Hindlimb muscle (tissue), 1 donor: ENCODE data around the gene TSPAN15. TPM values are rescaled to one million over a fixed set of nuclear protein-coding genes. Genes with fewer than 3 reads are reported as not detected.
"Not testable (repeated sequence)": the region's sequence is repeated elsewhere in the genome, so short reads cannot be mapped to it uniquely, and the experiment has no call there.

Experiments
- DNase-seq: peaks from one replicate; pipeline ENCODE4 v3.0.0-alpha.2; 2013
- polyA plus RNA-seq: library from polyadenylated mRNA; unstranded; fragments of 120-200 nt; gene quantifications from one replicate; pipeline ENCODE4 v1.2.1, GENCODE V29; 2013; ENCODE audit not compliant: insufficient read length

TSPAN15 gene
- polyA plus RNA-seq, 1 donor = 93.8 TPM

DNA sequence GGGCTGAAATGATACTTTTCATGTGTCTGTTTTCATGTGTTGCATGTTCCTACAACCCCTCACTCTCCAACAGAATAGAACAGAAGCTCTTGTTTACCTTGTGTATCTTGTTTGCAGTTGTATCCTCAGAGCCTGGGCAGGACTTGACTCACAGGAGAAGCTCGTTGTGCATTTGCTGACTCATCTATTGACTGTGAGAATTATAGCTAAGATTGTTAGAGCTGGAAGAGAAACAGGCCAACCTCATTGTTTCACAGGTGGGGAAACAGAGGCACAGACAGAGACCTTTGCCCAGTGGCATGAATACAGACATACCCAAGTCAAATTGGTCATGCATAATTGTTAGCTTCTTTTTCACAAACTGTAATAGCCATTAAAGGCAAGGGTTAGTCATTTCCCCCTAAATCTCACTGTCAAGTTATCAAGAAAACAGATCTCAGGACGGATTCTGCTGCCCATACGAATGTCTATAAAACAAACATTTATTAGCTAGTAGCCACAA lies 4.6 kb upstream of the TSPAN15 start:
- no peak for DNase-seq

GRCh38 chr10:69449841-69450240 lies 1.4 kb upstream of the TSPAN15 start:
- no peak for DNase-seq

- not testable (repeated sequence) for DNase-seq
These were observed 870 bp upstream of the TSPAN15 start for GRCh38 chr10:69450395-69450794.

DNA sequence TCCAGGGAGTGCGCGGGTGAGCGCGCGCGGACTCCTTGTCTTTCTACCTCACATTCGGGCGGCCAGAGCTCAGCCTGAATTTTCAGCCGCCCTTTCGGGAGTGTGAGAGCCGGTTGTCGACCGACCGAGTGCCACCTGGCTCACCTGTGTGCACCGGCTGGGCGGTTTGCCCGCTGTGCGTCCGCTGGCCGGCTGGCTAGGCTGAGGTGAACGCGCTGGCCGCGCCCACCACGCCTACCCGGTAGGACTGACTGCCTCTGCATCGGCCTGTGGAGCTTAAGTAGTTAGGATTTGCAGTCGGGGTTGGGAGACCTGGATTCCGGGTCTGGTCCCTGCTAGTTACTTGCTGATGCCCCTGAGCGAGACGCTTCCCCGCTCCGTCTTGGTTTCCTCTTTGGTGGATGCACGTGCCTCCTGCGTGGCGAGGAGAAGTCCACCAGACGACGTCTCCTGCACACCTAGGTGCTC lies 553 bp downstream of the TSPAN15 start:
- no peak for DNase-seq

DNA sequence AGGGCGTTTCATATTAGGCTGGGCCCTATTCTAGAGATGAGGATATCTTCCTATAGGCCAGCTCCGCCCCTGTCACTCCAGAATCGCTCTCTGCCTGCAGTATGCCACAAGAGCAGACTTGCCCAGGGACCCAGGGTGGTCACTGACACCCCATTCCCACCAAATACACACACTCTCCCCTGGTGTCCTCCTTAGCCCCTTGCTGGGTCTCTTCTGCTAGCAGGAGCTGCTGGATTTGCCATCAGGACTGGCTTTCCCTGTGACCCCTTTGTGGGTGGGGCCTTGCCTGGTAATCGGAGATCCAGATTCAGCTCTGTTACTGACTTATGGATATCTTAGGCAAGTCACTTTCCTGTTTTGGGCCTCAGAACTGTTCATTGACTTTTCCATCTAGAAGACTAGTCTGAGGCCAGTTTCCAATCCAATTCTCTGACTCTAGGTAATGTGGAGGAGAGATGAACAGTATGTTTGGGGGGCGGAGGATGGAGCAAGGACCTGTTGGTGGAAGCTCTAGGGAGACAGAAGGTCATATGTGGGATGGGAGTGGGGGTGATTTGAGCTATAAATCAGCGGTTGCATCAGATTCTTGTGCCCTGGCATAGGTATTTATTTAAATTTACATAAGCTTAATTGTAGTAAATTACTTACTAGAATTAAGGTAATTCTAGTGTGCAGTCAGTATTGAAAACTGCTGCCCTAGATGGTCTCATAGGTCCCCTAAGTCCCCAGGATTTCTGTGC lies 1.6 kb downstream of the TSPAN15 start:
- no peak for DNase-seq

GRCh38 chr10:69453795-69454194 lies 2.5 kb downstream of the TSPAN15 start:
- DNase-seq = no peak

- DNase-seq = no peak
These were observed 3.9 kb downstream of the TSPAN15 start for GRCh38 chr10:69455006-69455763.

DNA sequence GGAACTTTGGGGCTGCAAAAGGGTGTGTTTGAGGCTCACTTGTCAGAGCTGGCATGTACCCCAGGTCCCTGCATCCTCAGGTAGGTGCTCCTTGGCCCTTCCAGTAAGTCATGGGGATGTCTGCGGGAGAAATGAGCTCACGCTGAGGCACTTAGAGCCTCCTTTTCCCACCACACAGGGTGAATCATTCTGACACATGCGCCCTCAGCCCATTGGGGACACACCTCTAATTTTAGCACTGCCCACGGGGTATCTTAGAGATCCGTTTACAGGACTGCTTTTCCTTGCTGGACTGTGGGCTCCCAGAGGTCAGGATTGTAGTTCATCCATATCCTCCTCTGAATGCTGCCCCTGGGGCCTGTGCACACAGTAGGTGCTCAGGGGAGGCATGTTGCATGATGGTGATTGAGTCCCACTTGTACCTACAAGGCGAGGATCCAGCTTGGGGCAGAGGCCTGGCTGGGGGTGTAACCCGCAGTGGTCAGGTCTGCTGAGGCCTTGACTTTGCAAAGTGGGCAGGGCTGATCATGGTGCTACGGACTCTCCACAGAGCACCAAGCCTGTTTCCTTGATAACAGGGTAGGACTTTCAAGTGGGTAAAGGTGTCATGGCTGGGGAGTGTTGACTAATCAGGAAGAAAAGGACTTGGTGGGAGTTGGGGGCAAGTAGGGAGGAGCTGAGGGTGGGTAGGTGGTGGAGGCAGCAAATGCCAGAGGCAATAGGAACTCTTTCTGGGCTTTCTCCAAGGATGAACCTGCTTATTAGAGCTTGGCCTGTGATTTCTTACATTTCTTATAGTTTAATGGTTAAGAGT lies 5.8 kb downstream of the TSPAN15 start:
- DNase-seq = no peak

- no peak for DNase-seq
These were observed 6.5 kb downstream of the TSPAN15 start for GRCh38 chr10:69457771-69458237.

DNA sequence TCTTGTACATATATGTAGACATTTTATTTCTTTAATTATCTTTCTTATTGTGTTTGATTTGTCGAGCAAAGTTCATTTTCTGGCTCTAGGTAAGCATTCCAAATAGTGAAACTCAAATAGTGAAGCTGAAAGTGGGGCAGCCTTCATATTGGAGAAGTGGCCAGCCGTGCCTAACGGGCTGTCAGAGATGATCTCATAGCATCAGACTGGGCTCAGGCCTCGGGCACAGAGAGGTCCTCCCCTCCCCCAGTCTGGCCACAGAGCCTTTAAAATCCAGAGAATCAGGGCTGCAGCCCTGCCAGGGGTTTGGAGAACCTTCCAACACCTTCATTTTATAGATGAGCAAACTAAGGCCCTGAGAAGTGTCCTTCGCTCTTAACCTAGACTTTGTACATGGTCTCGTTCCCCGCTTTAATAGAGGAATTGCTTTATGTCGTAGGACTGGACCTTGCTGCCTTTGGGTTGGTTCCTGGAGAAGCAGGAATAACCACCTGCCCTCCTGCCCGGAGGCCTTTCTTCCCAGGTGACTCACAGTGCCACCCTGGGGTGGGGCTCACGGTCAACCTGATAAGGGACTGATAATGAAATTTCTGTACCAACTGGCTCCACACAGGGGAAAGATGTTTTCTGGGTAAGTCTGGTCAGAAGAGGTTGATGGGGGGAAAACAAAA lies 7.3 kb downstream of the TSPAN15 start:
- no peak for DNase-seq

DNA sequence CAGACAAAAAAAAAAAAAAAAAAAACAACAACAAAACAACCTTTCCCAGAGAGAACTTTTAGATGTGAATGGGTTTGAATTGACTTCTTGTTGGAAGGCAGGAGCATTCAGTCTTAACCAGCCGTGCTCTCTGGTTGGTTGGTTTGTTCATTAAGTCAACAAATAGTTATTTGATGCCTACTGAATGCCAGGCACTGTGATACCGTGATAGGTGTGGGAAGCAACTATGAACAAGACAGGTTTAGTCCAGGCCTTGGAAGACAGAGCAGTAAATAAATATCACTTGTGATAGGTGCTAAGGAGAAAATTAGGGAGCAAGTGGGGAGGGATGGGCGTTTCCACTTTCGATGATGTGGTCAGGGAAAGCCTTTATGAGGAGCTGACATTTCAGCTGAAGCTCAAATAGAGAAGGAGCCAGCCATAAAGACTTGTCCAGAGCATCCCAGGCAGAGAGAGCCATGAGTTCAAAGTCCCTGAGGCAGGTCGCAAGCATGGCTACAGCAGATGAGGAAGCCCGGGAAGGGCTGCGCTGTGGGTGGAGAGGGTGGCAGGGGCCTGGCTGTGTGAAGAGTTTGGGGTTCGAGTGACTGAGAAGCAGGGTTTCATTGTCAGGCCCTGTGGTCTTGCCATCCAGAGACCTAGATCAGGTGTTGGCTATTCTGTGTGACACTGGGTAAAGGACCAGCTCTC lies 8.0 kb downstream of the TSPAN15 start:
- DNase-seq = no peak

DNA sequence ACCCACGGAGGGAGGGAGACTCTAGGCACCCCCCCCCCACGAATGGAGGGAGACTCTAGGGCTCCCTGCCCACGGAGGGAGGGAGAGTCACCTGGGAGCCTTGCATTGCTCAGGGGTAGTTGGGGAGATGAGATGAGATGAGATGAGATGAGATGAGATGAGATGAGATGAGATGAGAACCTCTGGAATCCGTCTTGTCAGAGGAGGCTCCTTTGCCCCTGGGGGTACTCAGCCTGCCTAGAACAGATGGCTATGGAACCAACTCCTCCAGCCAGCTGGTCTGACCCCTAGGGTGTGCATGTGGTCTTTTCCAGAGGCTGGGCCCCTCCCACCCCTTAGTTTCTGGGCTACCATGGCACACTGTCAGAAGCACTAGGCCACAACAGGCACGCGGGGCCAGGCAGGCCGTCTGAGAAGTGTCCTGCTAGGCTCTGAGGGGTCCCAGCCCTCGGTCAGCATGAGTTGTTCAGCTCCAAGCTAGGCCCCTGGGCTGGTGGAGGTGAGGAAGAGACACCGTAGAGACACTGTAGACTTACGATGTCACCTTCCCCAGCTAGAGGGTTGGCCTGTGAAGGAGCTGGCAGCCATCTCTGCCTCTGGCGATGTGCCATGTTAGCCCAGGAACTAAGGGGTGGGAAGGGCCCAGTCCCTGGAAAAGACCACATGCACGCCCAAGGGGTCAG lies 8.8 kb downstream of the TSPAN15 start:
- no peak for DNase-seq

GRCh38 chr10:69460576-69461242 lies 9.4 kb downstream of the TSPAN15 start:
- DNase-seq = no peak

DNA sequence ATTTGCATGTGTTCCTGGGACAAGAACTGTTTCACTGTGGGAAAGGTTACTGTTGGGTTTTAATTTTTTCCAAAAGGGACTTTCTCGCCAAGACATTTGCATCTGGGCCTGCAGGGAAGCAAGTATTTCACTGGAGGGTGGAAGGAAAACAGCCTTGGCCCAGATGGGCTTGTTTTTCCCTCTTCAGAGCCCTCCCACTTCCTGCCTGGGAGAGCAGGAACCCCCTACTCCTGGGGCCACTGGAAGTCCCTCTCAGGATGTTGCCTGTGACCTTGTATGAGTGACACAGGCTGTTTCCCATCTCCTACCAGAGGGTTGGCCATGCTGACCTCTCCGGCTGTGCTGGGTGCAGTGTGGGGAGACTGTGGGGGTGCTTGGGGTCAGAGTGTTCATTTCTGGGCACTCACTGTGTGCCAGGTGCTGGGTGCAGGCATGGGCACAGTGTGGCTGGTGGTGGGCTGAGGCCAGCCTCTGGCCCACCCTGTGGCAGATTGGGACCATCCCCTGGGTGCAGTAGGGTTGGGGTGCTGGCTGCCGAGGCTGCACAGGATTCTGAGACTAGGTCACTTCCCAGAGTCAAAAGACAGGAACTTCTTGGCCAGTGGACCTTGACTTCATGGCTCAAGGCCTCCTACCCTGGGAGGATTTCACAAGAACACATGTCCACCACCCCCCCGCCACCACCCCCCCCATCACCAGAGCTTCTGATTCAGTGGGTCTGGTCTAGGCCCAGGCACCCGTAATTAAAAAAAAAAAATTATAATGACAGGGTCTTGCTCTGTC lies 10.2 kb downstream of the TSPAN15 start:
- DNase-seq = no peak

DNA sequence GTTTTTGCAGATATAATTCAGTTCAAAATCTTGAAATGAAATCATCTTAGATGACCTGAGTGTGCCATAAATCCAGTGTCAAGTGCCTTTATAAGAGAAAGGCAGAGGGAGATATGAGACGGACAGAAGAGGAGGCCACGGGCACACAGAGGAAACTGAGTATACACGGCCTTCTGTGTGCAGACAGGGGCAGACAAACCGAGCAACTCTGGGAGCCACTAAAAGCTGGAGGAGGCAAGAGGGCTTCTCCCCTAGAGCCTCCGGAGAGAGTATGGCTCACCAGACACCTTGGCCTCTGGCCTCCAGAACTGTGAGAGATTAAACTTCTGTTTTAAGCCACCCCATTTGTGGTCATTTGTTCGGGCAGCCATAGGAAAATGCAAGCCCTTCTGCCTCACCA lies 12.6 kb downstream of the TSPAN15 start:
- no peak for DNase-seq

DNA sequence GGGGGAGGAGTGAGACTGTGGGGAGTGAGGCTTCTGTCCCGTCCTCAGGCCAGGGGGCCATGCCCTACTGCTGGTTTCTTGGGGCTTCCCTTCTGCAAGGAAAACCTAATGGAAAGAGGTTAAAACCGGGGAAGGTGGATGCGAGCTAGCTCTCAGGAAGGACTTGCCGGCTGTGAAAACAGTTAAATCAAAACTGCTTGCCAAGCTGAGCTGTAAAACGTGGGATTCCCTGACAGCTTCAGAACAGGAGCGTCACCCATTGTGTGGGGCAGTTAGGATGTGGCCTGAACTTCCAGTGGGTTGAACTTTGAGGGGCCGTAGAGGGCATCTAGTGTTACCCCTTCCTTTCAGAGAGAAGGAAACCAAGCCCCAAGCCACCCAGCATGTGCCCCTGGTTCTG lies 13.1 kb downstream of the TSPAN15 start:
- no peak for DNase-seq

GRCh38 chr10:69464801-69465401 lies 13.6 kb downstream of the TSPAN15 start:
- DNase-seq = no peak

GRCh38 chr10:69465457-69466157 lies 14.3 kb downstream of the TSPAN15 start:
- DNase-seq = no peak

GRCh38 chr10:69466158-69466490 lies 14.9 kb downstream of the TSPAN15 start:
- DNase-seq = no peak
